Measurements from ENCODE around the gene LRRC28. TPM values are rescaled to one million over a fixed set of nuclear protein-coding genes. Genes with fewer than 3 reads are reported as not detected.

LRRC28 gene
- total RNA-seq, 1 donor from 2014 or later = 26.9 TPM

DNA sequence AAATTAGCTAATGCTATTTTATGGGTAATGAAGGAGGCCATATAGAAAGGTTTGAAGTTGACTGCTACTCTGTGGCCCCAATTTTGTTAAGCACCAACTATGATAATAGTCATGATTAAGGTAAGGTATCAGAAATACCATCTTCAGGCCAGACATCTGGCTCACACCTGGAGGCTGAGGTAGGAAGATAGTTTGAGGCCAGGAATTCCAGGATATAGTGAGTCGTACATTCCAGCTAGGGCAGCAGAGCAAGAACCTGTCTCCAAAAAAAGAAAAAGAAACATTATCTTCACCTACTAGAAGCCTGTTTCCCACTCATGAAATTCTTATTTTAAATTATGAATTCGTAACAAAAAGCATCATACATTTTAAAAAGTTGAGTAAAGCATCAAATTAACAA, 64.4 kb downstream of the LRRC28 start:
- no peak for DNase-seq (ENCODE audit: extremely low spot score, unreplicated experiment)
- Mint-ChIP-seq H3K4me3 (no peak overlapping the region), H3K4me1 (ENCODE audit: unreplicated experiment) (no peaks in the 10 kb centered on the region), H3K27me3 (no peaks in the 10 kb centered on the region), H3K9me3 (peaks cover 8% of the 10 kb centered on the region), H3K36me3 (peaks cover 11% of the 10 kb centered on the region), H3K27ac (no peak overlapping the region)
- TF ChIP-seq, protein P1, sequence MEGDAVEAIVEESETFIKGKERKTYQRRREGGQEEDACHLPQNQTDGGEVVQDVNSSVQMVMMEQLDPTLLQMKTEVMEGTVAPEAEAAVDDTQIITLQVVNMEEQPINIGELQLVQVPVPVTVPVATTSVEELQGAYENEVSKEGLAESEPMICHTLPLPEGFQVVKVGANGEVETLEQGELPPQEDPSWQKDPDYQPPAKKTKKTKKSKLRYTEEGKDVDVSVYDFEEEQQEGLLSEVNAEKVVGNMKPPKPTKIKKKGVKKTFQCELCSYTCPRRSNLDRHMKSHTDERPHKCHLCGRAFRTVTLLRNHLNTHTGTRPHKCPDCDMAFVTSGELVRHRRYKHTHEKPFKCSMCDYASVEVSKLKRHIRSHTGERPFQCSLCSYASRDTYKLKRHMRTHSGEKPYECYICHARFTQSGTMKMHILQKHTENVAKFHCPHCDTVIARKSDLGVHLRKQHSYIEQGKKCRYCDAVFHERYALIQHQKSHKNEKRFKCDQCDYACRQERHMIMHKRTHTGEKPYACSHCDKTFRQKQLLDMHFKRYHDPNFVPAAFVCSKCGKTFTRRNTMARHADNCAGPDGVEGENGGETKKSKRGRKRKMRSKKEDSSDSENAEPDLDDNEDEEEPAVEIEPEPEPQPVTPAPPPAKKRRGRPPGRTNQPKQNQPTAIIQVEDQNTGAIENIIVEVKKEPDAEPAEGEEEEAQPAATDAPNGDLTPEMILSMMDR (conservative IDR thresholded peaks at IDR 0.05) = no peak

DNA sequence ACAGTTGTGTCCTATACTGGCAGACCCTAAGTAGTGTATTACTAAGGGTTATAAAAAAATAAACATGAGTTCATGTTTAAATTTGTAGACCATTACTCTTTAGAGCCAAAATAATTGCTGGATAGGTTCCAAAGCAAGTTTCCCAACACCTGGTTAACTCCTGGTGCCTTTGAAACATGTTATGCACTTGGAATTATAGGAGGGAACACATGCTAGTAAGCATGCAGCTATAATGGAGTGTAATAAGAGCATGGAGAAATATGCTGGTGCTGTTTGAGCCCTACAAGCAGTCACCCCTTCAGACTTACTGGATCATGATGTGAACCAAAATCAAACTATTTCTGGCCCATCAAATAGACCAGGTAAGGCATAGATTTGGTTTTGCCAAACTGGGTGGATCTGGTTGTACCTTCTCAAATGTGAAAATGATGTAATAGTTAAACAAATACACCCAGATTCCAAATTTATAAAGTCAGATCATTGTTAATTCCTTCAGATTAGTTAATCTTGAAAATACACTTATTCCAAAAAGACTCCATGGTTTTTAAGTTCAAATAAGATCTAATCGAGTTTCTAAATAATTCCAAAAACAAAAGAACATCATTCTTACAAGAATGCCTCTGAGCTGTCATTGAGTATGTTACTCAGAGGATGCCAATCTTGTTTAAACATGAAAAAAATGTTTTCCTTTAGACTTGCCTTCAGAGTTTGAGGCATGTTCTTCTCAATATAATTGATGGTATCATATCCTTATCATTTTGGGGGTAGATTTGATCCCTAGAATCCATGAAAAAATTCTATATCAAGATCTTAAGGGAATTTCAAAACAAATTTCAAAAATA, 69.3 kb downstream of the LRRC28 start:
- Mint-ChIP-seq H3K27me3 (no peaks in the 10 kb centered on the region), H3K36me3 (peaks cover 4% of the 10 kb centered on the region), H3K9me3 (peaks cover 4% of the 10 kb centered on the region), H3K4me3 (no peak overlapping the region), H3K27ac (no peak overlapping the region), H3K4me1 (ENCODE audit: unreplicated experiment) (peaks cover 4% of the 10 kb centered on the region)
- no peak for DNase-seq (ENCODE audit: extremely low spot score, unreplicated experiment)
- TF ChIP-seq, protein P1 (conservative IDR thresholded peaks at IDR 0.05) = no peak

- TF ChIP-seq, protein P1 (conservative IDR thresholded peaks at IDR 0.05) = no peak
- peaks cover 5% of the 10 kb centered on the region for H3K36me3 Mint-ChIP-seq
- no peak overlapping the region for H3K27ac Mint-ChIP-seq
- H3K4me3 Mint-ChIP-seq = no peak overlapping the region
- no peak for DNase-seq (ENCODE audit: extremely low spot score, unreplicated experiment)
- no peaks in the 10 kb centered on the region for H3K27me3 Mint-ChIP-seq
- peaks cover 4% of the 10 kb centered on the region for H3K4me1 Mint-ChIP-seq (ENCODE audit: unreplicated experiment)
- H3K9me3 Mint-ChIP-seq = peaks cover 5% of the 10 kb centered on the region
Observed at GRCh38 chr15:99321468-99321867, 70.2 kb downstream of the LRRC28 start.

DNA sequence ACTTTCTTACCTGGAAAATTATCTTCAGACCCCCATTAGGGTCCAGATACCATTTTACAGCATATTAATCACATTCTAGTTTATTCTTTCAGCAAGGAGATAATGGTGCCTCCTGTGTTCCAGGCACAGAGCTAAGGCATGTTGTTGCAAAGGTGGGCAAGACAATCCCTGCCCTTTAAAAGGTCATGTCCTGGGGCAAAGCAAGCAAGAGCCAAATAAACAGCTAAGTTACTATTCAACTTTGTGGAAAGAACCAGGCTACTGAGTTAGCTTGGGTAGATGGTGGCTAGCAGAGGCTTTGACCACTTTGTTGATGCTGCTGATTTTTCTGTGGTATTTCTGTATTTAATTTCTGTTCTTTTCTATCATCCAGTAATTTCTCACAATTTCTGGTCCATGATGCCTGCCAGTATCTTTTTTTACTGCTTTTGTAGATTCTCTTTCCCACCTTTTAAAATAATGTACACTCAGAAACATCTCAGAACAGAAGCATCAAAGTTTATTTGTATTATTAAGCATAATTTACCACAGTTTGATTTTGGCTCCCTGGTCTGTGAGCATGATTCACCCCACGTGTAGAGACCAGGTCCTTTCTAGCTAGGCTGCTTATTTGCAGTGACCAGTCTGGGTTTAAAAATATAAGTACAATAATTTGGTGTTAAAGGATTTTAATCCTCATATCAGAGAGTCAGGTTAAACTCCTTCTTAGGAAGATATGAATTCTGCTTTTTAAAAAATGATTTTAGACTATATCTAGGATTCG, 71.5 kb downstream of the LRRC28 start:
- Mint-ChIP-seq H3K4me3 (no peak overlapping the region), H3K4me1 (ENCODE audit: unreplicated experiment) (peaks cover 4% of the 10 kb centered on the region), H3K27me3 (no peaks in the 10 kb centered on the region), H3K27ac (no peak overlapping the region), H3K9me3 (peaks cover 5% of the 10 kb centered on the region), H3K36me3 (peaks cover 5% of the 10 kb centered on the region)
- no peak for DNase-seq (ENCODE audit: extremely low spot score, unreplicated experiment)
- TF ChIP-seq, protein P1 (conservative IDR thresholded peaks at IDR 0.05) = no peak

GRCh38 chr15:99324082-99324620, 72.9 kb downstream of the LRRC28 start:
- H3K4me3 Mint-ChIP-seq = no peak overlapping the region
- peaks cover 5% of the 10 kb centered on the region for H3K9me3 Mint-ChIP-seq
- H3K27me3 Mint-ChIP-seq = no peaks in the 10 kb centered on the region
- TF ChIP-seq, protein P1 (conservative IDR thresholded peaks at IDR 0.05) = no peak
- peaks cover 4% of the 10 kb centered on the region for H3K4me1 Mint-ChIP-seq (ENCODE audit: unreplicated experiment)
- no peak overlapping the region for H3K27ac Mint-ChIP-seq
- DNase-seq (ENCODE audit: extremely low spot score, unreplicated experiment) = no peak
- H3K36me3 Mint-ChIP-seq = peaks cover 5% of the 10 kb centered on the region

Data from type B pancreatic cell (in vitro differentiated cells).